Measurements from ENCODE around the gene SLCO2A1. TPM values are rescaled to one million over a fixed set of nuclear protein-coding genes. Genes with fewer than 3 reads are reported as not detected.

SLCO2A1 gene
- total and polyA plus RNA-seq, 2 donors from 2014 or later, result 27.2 to 169 TPM

- H3K4me1 ChIP-seq (ENCODE audit: control insufficient read depth in 2 of 3, insufficient read depth in 2 of 3, low read depth in 1 of 3, low read length in 3 of 3), result peaks cover 0 to 6% (median under 1%) of the 10 kb centered on the region in 3 donors
- H3K27ac ChIP-seq (ENCODE audit: low read depth in 2 of 2, low read length in 2 of 2), result no peak overlapping the region
- no peaks in the 10 kb centered on the region for H3K36me3 ChIP-seq (ENCODE audit: control insufficient read depth in 2 of 3, insufficient read depth in 3 of 3, low read length in 3 of 3)
- H3K9me3 ChIP-seq (ENCODE audit: control insufficient read depth in 2 of 3, insufficient read depth in 1 of 3, low read length in 3 of 3), result no peaks in the 10 kb centered on the region
- H3K4me3 ChIP-seq (ENCODE audit: low read length in 3 of 3), result no peak overlapping the region
- no peak overlapping the region for H3K9ac ChIP-seq (ENCODE audit: low read length in 3 of 3)
- no peaks in the 10 kb centered on the region for H3K27me3 ChIP-seq (ENCODE audit: control insufficient read depth, insufficient read depth, low read length)
- FAIRE-seq (no peak), DNase-seq (no peak)
- intact Hi-C loops (cut with DNase I), result no loop called here
- no peak for TF ChIP-seq CTCF (IDR thresholded peaks at IDR 0.05; ENCODE audit: borderline replicate concordance, extremely low read depth, insufficient read depth)
These were observed 4.5 kb upstream of the SLCO2A1 start for GRCh38 chr3:134034005-134034785.

GRCh38 chr3:134033315-134033996 lies 3.7 kb upstream of the SLCO2A1 start:
- Histone ChIP-seq H3K27ac (ENCODE audit: low read depth in 2 of 2, low read length in 2 of 2) (no peak overlapping the region), H3K4me3 (ENCODE audit: low read length in 3 of 3) (no peak overlapping the region), H3K36me3 (ENCODE audit: control insufficient read depth in 2 of 3, insufficient read depth in 3 of 3, low read length in 3 of 3) (no peaks in the 10 kb centered on the region), H3K9me3 (ENCODE audit: control insufficient read depth in 2 of 3, insufficient read depth in 1 of 3, low read length in 3 of 3) (no peaks in the 10 kb centered on the region), H3K9ac (ENCODE audit: low read length in 3 of 3) (no peak overlapping the region), H3K4me1 (ENCODE audit: control insufficient read depth in 2 of 3, insufficient read depth in 2 of 3, low read depth in 1 of 3, low read length in 3 of 3) (peaks cover 0 to 9% (median 0%) of the 10 kb centered on the region in 3 donors), H3K27me3 (ENCODE audit: control insufficient read depth, insufficient read depth, low read length) (no peaks in the 10 kb centered on the region)
- no peak for FAIRE-seq
- intact Hi-C loops (cut with DNase I), result no loop called here
- TF ChIP-seq CTCF (IDR thresholded peaks at IDR 0.05; ENCODE audit: borderline replicate concordance, extremely low read depth, insufficient read depth), result no peak
- DNase-seq, result no peak

GRCh38 chr3:134031348-134031915 lies 1.7 kb upstream of the SLCO2A1 start:
- Histone ChIP-seq H3K4me3 (ENCODE audit: low read length in 3 of 3) (no peak overlapping the region), H3K36me3 (ENCODE audit: control insufficient read depth in 2 of 3, insufficient read depth in 3 of 3, low read length in 3 of 3) (no peaks in the 10 kb centered on the region), H3K4me1 (ENCODE audit: control insufficient read depth in 2 of 3, insufficient read depth in 2 of 3, low read depth in 1 of 3, low read length in 3 of 3) (peaks cover 0 to 6% (median 0%) of the 10 kb centered on the region in 3 donors), H3K27me3 (ENCODE audit: control insufficient read depth, insufficient read depth, low read length) (no peaks in the 10 kb centered on the region), H3K27ac (ENCODE audit: low read depth in 2 of 2, low read length in 2 of 2) (no peak overlapping the region), H3K9me3 (ENCODE audit: control insufficient read depth in 2 of 3, insufficient read depth in 1 of 3, low read length in 3 of 3) (no peaks in the 10 kb centered on the region), H3K9ac (ENCODE audit: low read length in 3 of 3) (no peak overlapping the region)
- TF ChIP-seq CTCF (IDR thresholded peaks at IDR 0.05; ENCODE audit: borderline replicate concordance, extremely low read depth, insufficient read depth), result no peak
- DNase-seq, result no peak
- intact Hi-C loops (cut with DNase I), result no loop called here
- no peak for FAIRE-seq
